Stimulated activated CD4-positive, alpha-beta T cell treated with anti-CD3 and anti-CD28 coated beads, Interleukin-12 subunit alpha, Interleukin-12 subunit beta, amount 100 ng/mL, for 48 hours (primary cell): ENCODE measurements around the gene USP3.

ENCODE experiments used
- DNase-seq, 3 donors: peaks; one replicate each; pipeline ENCODE4 v3.0.0-alpha.2; 2020; ENCODE audit warnings: low read depth in 2 of 3, low spot score in 1 of 3

The USP3 gene

DNA sequence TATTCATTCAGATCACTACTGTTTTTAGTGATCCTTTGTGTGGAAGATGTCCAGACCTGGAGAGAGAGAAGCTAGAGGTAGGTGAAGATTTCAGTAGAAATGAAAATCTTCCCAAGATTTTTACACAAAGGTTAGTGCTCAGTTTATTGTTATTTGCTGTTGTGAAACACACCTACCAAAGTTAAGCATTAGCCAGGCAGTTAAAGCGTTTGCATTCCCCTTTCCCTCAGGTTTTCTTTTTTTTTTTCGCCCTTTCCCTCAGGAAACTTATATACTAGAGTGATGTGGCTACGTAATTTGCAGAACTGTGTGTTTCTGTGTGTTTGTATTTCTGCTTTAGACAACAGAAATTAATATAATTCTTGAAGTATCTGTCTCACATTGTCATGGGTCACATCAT, 34.5 kb downstream of the USP3 start:
- no peak for DNase-seq

GRCh38 chr15:63539521-63539920, 35.1 kb downstream of the USP3 start:
- no peak for DNase-seq

- no peak for DNase-seq
These were observed 35.6 kb downstream of the USP3 start for GRCh38 chr15:63539998-63540397.

DNA sequence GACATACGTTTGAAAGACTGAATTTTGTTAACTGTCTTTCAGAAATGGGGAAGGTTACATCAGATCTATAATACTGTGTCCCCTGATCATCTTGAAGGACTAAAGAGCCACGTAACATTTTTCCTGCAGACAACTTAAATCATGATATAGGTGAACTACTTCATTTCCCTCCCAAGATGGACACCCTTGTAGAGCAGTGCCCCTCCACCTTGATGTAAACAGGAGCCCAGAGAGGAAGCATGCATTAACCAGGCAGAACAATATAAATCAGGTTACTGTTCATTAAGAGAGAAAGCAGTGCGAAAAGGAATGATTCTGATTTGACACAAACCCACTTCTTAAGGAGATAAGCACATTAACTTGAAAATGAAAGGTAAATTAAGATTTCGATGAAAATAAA, 36.1 kb downstream of the USP3 start:
- no peak for DNase-seq

DNA sequence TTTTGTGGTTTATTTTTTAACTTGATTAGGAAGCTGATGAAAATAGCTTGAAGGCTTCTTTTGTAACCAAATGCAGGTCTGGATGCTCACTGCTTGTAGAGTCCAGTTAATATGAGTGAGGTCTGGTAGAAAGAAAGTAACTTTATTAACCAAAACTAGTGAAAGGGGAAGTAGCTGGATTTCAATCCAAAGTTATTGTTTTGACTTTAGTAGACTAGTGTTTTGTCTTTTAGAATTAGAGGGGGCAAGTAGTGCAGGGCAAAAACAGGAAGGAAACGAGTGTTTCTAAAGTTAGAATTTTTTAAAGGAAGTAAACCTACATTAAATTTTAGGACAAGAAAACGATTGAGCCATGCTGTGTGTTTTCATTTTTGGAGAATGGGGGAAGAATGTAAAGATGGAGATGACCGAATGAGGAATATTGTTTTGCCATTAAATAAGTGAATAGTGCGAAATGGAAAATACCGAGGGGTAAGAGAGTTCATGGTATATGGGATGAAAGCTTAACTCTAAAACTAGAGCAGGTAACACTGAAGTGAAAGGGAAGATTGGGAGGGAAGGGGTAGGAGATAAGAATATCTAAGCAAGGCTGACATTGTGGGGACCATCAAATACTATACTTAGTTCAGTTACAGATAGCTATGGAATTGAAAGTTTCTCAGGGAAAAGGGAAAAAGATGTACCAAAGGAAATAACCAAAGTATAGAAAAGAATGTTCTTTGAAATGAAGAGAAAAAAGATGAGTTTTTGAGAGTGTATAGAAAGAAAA, 40.0 kb downstream of the USP3 start:
- DNase-seq: no peak

DNA sequence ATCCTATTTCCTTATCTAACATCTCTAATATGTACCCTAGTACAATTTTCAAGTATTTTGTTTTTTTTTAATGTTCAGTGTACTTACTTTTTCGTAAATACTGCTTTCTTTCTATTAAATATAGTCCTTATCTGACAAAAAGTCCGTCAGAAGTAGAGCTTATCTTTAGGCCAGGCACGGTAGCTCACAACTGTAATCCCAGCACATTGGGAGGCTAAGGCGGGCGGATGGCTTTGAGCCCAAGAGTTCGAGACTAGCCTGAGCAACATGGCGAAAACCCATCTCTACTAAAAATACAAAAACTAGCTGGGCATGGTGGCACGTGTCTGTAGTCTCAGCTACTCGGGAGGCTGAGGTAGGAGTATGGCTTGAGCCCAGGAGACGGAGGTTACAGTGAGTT, 41.1 kb downstream of the USP3 start:
- DNase-seq: no peak

- no peak for DNase-seq
These were observed 47.0 kb downstream of the USP3 start for GRCh38 chr15:63551400-63551799.

- DNase-seq: no peak
These were observed 49.0 kb downstream of the USP3 start for GRCh38 chr15:63553388-63553791.

GRCh38 chr15:63554337-63554927, 50.0 kb downstream of the USP3 start:
- no peak for DNase-seq

DNA sequence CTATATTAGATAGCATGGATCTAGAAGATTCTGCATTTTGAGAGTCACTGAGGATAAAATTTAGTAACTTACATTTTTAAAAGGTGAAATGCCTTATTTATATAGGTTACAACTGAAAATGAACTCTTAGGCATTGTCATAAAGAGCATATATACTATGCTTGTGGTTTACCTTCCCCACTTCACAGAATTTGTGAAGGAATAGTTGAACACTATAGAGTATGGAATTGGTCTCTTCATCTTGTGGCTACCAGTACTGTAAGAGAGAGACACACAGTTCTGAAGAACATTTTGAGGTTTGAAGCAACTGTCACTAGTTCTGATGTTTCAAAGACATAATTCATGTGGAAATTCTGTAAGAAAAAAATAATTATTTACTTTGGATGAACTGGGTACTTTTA, 51.1 kb downstream of the USP3 start:
- DNase-seq: no peak

GRCh38 chr15:63556246-63556645, 51.9 kb downstream of the USP3 start:
- no peak for DNase-seq

- no peak for DNase-seq
These were observed 52.3 kb downstream of the USP3 start for GRCh38 chr15:63556736-63557135.

GRCh38 chr15:63559753-63560152, 55.4 kb downstream of the USP3 start:
- no peak for DNase-seq

DNA sequence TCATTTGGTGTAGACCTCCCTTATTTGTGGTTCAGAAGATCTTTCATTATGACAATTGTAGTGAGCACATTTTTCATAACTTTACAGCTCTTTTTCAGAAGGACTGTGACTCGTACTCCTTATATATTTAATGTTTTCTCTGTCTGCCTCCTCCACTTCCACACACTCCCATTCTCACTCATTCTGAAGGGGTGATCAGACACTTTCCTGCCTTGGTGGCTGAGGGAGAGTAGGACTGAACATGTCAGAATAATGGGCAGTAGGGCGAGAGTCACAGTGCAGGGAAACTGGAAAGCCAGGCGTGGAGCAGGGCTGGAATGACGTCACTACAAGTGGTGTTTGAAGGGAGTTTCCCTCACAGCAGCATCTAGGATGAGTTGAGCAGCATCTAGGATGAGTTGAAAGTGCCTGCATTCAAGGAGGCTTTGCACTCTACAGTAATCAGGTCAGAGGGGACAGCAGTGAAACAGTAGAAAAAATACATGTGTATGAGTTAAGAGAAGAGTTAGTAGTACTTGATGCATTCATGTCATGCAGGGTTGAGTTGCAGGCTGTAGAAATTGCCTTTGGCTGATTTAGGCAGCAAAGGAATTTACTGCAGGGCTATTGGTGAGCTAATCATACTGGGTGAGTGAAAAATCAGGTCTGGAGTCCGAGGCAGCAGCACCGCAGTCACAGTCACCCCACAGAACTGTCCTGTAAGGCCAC, 56.5 kb downstream of the USP3 start:
- peak; percentile 31 to 76 (median 66) for DNase-seq

GRCh38 chr15:63564093-63564492, 59.7 kb downstream of the USP3 start:
- no peak for DNase-seq

- no peak for DNase-seq
These were observed 61.3 kb downstream of the USP3 start for GRCh38 chr15:63565536-63566186.

- no peak for DNase-seq
These were observed 68.5 kb downstream of the USP3 start for GRCh38 chr15:63572749-63573464.

DNA sequence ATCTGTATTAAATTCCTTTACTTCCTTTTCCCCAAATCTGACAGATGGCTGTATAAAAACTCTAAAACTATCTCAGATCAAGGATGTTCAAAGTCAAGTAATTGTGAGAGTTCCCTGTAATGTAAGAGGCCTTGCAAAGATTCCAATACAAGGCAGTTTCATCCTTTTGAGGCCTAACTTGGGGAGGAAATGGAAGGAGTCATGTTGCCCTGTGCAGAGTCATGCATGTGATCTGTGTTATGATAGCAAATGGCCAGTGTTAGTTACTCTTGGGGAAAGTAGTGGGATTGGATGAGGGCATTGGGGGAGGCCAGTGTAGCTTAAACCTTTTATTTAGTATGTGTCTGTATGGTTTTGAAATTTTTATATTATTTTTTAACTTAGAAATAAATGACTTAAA, 69.1 kb downstream of the USP3 start:
- no peak for DNase-seq

DNA sequence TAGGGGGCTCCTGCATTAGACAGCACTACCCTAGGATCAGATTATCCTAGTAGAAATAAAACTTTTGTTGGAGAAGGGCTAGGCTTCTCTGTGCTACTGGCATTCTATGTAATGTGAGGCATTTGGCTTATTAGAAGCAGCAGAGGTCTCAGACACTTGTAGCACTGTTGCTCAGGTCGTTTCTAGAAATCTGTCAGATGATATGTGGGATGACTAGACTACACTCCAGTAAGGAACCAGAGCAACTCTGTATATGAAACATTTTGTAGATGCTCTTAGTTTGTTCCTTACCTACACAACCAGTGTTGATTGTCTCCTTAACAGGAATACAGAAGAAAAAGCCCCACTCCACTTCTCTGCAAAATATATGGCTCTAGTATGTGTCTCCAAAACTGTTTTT, 70.9 kb downstream of the USP3 start:
- DNase-seq: no peak

GRCh38 chr15:63576441-63576840, 72.0 kb downstream of the USP3 start:
- no peak for DNase-seq

DNA sequence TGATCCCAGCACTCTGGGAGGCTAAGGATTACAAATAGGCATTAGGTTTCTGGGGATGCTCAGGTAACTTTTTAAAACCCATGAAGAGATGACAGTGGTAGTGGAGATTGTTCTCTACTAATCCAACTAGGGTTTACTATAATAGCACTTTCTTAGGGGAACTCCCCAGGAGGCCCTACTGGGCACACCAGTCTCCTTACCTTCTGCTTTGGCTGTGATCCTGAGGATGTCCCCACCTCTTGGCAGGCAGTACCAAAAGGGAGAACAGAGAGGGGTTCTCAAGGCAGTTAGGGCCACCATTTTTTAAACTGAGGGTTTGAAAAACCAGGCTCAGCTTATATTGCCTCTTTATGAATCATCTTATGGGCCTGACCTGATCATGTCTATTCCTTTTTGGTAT, 77.8 kb downstream of the USP3 start:
- no peak for DNase-seq
